Ovary (tissue), 3 donors: Measurements from ENCODE around the gene GADD45B.

ENCODE experiments used
- CTCF ChIP-seq, 3 donors: fragments of 450-650 bp in 2 of 3; fragments of 200-600 bp in 1 of 3; IDR thresholded peaks; one replicate each; pipeline versions ENCODE4 v1.5.1 to v1.8.0; 2016 to 2022; ENCODE audit warnings: antibody characterized with exemption in 3 of 3, mild to moderate bottlenecking in 1 of 3
- EP300 ChIP-seq: sonication (generic); formaldehyde crosslinking; IDR thresholded peaks from one replicate; pipeline ENCODE4 v1.6.1; 2017; ENCODE audit warnings: antibody characterized with exemption
- POLR2A ChIP-seq: fragments of 450-650 bp; IDR thresholded peaks from one replicate; pipeline ENCODE4 v1.6.1; 2017; ENCODE audit warnings: antibody characterized with exemption, mild to moderate bottlenecking, moderate library complexity
- donor health status: DM: no; HTN: no; CAD: no.

DNA sequence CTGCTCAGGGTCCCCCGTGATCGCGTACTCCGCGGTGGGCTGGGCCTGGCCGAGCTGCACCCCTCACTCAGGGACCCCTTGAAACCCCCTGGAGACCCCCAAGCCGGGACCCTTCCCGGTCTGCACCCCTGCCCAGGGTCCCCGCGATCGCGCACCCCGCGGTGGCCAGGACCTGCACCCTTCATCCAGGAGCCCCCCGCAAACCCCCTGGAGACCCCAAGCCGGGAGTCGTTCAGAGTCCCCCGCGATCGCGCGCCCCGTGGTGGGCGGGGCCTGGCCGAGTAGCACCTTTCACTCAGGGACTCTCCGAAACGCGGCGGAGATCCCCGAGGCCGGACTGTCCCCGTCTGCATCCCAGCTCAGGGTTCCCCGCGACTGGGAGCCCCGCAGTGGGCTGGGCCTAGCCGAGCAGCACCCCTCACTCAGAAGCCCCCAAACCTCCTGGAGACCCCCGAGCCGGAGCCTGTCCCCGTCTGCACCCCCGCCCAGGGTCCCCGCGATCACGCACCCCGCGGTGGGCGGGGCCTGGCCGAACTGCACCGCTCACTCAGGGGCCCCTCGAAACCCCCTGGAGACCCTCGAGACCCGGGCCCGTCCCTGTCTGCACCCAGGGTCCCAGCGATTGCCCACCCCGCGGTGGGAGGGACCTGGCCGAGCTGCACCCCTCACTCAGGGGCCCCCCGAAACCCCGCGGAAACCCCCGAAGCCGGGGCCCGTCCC is 19.9 kb upstream of the GADD45B start:
- TF ChIP-seq POLR2A (no peak), CTCF (IDR thresholded peaks at IDR 0.05) (no peak), EP300 (no peak)
